Measurements from ENCODE around the gene MAP2K1. TPM values are rescaled to one million over a fixed set of nuclear protein-coding genes. Genes with fewer than 3 reads are reported as not detected.

MAP2K1 gene
- polyA plus RNA-seq, 1 donor from 2014 or later: 39.7 TPM

- Mint-ChIP-seq H3K4me3 (peak overlapping the region in 1 of 4 donors; percentile 59), H3K27ac (no peak overlapping the region), H3K36me3 (peaks cover 2% of the 10 kb centered on the region)
Measured at GRCh38 chr15:66404122-66404521, 17.4 kb downstream of the MAP2K1 start.

GRCh38 chr15:66404532-66404931 is 17.8 kb downstream of the MAP2K1 start:
- Mint-ChIP-seq H3K4me1 (peaks cover 54 to 73% (median 55%) of the 10 kb centered on the region in 3 donors), H3K27ac (no peak overlapping the region)

More at GRCh38 chr15:66404122-66404521, 17.4 kb downstream of the MAP2K1 start:
- H3K27me3 Mint-ChIP-seq: no peaks in the 10 kb centered on the region
- H3K4me1 Mint-ChIP-seq: peaks cover 50 to 68% (median 53%) of the 10 kb centered on the region in 3 donors
- H3K9me3 Mint-ChIP-seq: no peaks in the 10 kb centered on the region

GRCh38 chr15:66405007-66405406 is 18.3 kb downstream of the MAP2K1 start:
- H3K4me3 Mint-ChIP-seq: no peak overlapping the region
- peaks cover 2% of the 10 kb centered on the region for H3K36me3 Mint-ChIP-seq
- peaks cover 57 to 76% (median 59%) of the 10 kb centered on the region in 3 donors for H3K4me1 Mint-ChIP-seq
- no peak overlapping the region for H3K27ac Mint-ChIP-seq
- no peaks in the 10 kb centered on the region for H3K27me3 Mint-ChIP-seq
- H3K9me3 Mint-ChIP-seq: no peaks in the 10 kb centered on the region

More at GRCh38 chr15:66404532-66404931, 17.8 kb downstream of the MAP2K1 start:
- Mint-ChIP-seq H3K4me3 (peak overlapping the region in 1 of 4 donors; percentile 59), H3K9me3 (no peaks in the 10 kb centered on the region), H3K36me3 (peaks cover 2% of the 10 kb centered on the region), H3K27me3 (no peaks in the 10 kb centered on the region)

GRCh38 chr15:66405615-66406014 is 18.9 kb downstream of the MAP2K1 start:
- H3K4me3 Mint-ChIP-seq: no peak overlapping the region
- peaks cover 2% of the 10 kb centered on the region for H3K36me3 Mint-ChIP-seq
- no peaks in the 10 kb centered on the region for H3K9me3 Mint-ChIP-seq
- peaks cover 55 to 76% (median 60%) of the 10 kb centered on the region in 3 donors for H3K4me1 Mint-ChIP-seq
- H3K27me3 Mint-ChIP-seq: no peaks in the 10 kb centered on the region
- H3K27ac Mint-ChIP-seq: no peak overlapping the region

GRCh38 chr15:66408254-66408653 is 21.5 kb downstream of the MAP2K1 start:
- peaks cover 41 to 65% (median 49%) of the 10 kb centered on the region in 3 donors for H3K4me1 Mint-ChIP-seq
- no peak overlapping the region for H3K4me3 Mint-ChIP-seq
- peaks cover 2% of the 10 kb centered on the region for H3K36me3 Mint-ChIP-seq
- no peaks in the 10 kb centered on the region for H3K9me3 Mint-ChIP-seq
- no peaks in the 10 kb centered on the region for H3K27me3 Mint-ChIP-seq
- no peak overlapping the region for H3K27ac Mint-ChIP-seq

GRCh38 chr15:66408675-66409282 is 22.1 kb downstream of the MAP2K1 start:
- H3K27me3 Mint-ChIP-seq: no peaks in the 10 kb centered on the region
- peaks cover 38 to 61% (median 49%) of the 10 kb centered on the region in 3 donors for H3K4me1 Mint-ChIP-seq
- peak overlapping the region in 1 of 3 donors; percentile 90 for H3K27ac Mint-ChIP-seq
- peaks cover 2% of the 10 kb centered on the region for H3K36me3 Mint-ChIP-seq
- H3K4me3 Mint-ChIP-seq: no peak overlapping the region
- H3K9me3 Mint-ChIP-seq: no peaks in the 10 kb centered on the region

- Mint-ChIP-seq H3K4me3 (peak overlapping the region in 1 of 4 donors; percentile 28), H3K27me3 (no peaks in the 10 kb centered on the region), H3K4me1 (peaks cover 34 to 57% (median 44%) of the 10 kb centered on the region in 3 donors), H3K36me3 (peaks cover 2% of the 10 kb centered on the region), H3K9me3 (peaks cover 0 to 3% (median 0%) of the 10 kb centered on the region in 3 donors), H3K27ac (peak overlapping the region in 1 of 3 donors; percentile 90)
Measured at GRCh38 chr15:66409565-66410108, 22.9 kb downstream of the MAP2K1 start.

- Mint-ChIP-seq H3K27me3 (no peaks in the 10 kb centered on the region), H3K36me3 (peaks cover 2% of the 10 kb centered on the region), H3K4me3 (peak overlapping the region in 2 of 4 donors; percentile 1 to 23), H3K27ac (no peak overlapping the region), H3K4me1 (peaks cover 37 to 55% (median 49%) of the 10 kb centered on the region in 3 donors), H3K9me3 (peaks cover 0 to 3% (median 2%) of the 10 kb centered on the region in 3 donors)
Measured at GRCh38 chr15:66411190-66411589, 24.5 kb downstream of the MAP2K1 start.

- H3K4me1 Mint-ChIP-seq: peaks cover 39 to 58% (median 56%) of the 10 kb centered on the region in 3 donors
Measured at GRCh38 chr15:66412220-66412619, 25.5 kb downstream of the MAP2K1 start.

GRCh38 chr15:66413579-66413978 is 26.9 kb downstream of the MAP2K1 start:
- H3K27ac Mint-ChIP-seq: no peak overlapping the region
- H3K9me3 Mint-ChIP-seq: peaks cover 0 to 3% (median 2%) of the 10 kb centered on the region in 3 donors
- H3K27me3 Mint-ChIP-seq: no peaks in the 10 kb centered on the region
- no peak overlapping the region for H3K4me3 Mint-ChIP-seq
- H3K36me3 Mint-ChIP-seq: no peaks in the 10 kb centered on the region
- H3K4me1 Mint-ChIP-seq: peaks cover 32 to 52% (median 48%) of the 10 kb centered on the region in 3 donors

More at GRCh38 chr15:66412220-66412619, 25.5 kb downstream of the MAP2K1 start:
- no peak overlapping the region for H3K4me3 Mint-ChIP-seq
- no peaks in the 10 kb centered on the region for H3K27me3 Mint-ChIP-seq
- H3K36me3 Mint-ChIP-seq: peaks cover 1% of the 10 kb centered on the region
- H3K27ac Mint-ChIP-seq: no peak overlapping the region
- peaks cover 0 to 3% (median 2%) of the 10 kb centered on the region in 3 donors for H3K9me3 Mint-ChIP-seq

- Mint-ChIP-seq H3K27me3 (no peaks in the 10 kb centered on the region), H3K4me3 (peak overlapping the region in 1 of 4 donors; percentile 9), H3K36me3 (no peaks in the 10 kb centered on the region), H3K27ac (no peak overlapping the region), H3K9me3 (peaks cover 0 to 3% (median 2%) of the 10 kb centered on the region in 3 donors), H3K4me1 (peaks cover 21 to 40% (median 35%) of the 10 kb centered on the region in 3 donors)
Measured at GRCh38 chr15:66415360-66415759, 28.6 kb downstream of the MAP2K1 start.

GRCh38 chr15:66417736-66418135 is 31.0 kb downstream of the MAP2K1 start:
- no peak overlapping the region for H3K27ac Mint-ChIP-seq
- peaks cover 0 to 3% (median 2%) of the 10 kb centered on the region in 3 donors for H3K9me3 Mint-ChIP-seq
- no peaks in the 10 kb centered on the region for H3K27me3 Mint-ChIP-seq
- H3K4me3 Mint-ChIP-seq: peak overlapping the region in 1 of 4 donors; percentile 39
- peaks cover 2% of the 10 kb centered on the region for H3K36me3 Mint-ChIP-seq
- peaks cover 18 to 37% (median 25%) of the 10 kb centered on the region in 3 donors for H3K4me1 Mint-ChIP-seq

- Mint-ChIP-seq H3K4me3 (no peak overlapping the region), H3K27ac (no peak overlapping the region), H3K9me3 (peaks cover 0 to 2% (median 0%) of the 10 kb centered on the region in 3 donors), H3K4me1 (peaks cover 20 to 38% (median 25%) of the 10 kb centered on the region in 3 donors), H3K27me3 (no peaks in the 10 kb centered on the region), H3K36me3 (peaks cover 2% of the 10 kb centered on the region)
Measured at GRCh38 chr15:66419471-66419870, 32.8 kb downstream of the MAP2K1 start.

- peaks cover 8% of the 10 kb centered on the region for H3K36me3 Mint-ChIP-seq
- H3K27me3 Mint-ChIP-seq: no peaks in the 10 kb centered on the region
- H3K27ac Mint-ChIP-seq: no peak overlapping the region
- H3K4me1 Mint-ChIP-seq: peaks cover 20 to 32% (median 26%) of the 10 kb centered on the region in 3 donors
- no peaks in the 10 kb centered on the region for H3K9me3 Mint-ChIP-seq
- H3K4me3 Mint-ChIP-seq: no peak overlapping the region
Measured at GRCh38 chr15:66422347-66422746, 35.6 kb downstream of the MAP2K1 start.

- Mint-ChIP-seq H3K4me1 (peaks cover 22 to 28% (median 25%) of the 10 kb centered on the region in 3 donors), H3K36me3 (peaks cover 8% of the 10 kb centered on the region), H3K9me3 (no peaks in the 10 kb centered on the region), H3K27ac (no peak overlapping the region), H3K27me3 (no peaks in the 10 kb centered on the region), H3K4me3 (no peak overlapping the region)
Measured at GRCh38 chr15:66423149-66423548, 36.4 kb downstream of the MAP2K1 start.
